SK-N-SH treated with all-trans-retinoic acid at 6 μM for 48 hours (cell line): Measurements from ENCODE around the gene SYTL5.

Source experiments
- ATAC-seq: fragments of 200-7000 bp; cut with Tn5 transposase; 3 replicates; pipeline ENCODE4 v1.9.1; 2020; ENCODE audit warnings: mild to moderate bottlenecking, moderate library complexity
- ARNTL ChIP-seq: fragments of 450-650 bp; formaldehyde crosslinking; IDR thresholded peaks from 2 replicates; pipeline ENCODE4 v1.5.0; 2020; ENCODE audit warnings: low read depth, mild to moderate bottlenecking, moderate library complexity, borderline replicate concordance
- BACH2 ChIP-seq: fragments of 250-450 bp; sonication (Bioruptor Pico); IDR thresholded peaks from 2 replicates; pipeline ENCODE4 v1.9.0; 2021; ENCODE audit warnings: mild to moderate bottlenecking, borderline replicate concordance
- CSDC2 ChIP-seq: fragments of 250-450 bp; sonication (Bioruptor Pico); IDR thresholded peaks from 2 replicates; pipeline ENCODE4 v1.5.0; 2020; ENCODE audit warnings: mild to moderate bottlenecking, moderate library complexity
- ESRRG ChIP-seq: fragments of 250-450 bp; sonication (Bioruptor Pico); IDR thresholded peaks from 2 replicates; pipeline ENCODE4 v1.6.1; 2021; ENCODE audit warnings: mild to moderate bottlenecking
- GLIS3 ChIP-seq: fragments of 250-450 bp; sonication (Bioruptor Pico); IDR thresholded peaks from 2 replicates; pipeline ENCODE4 v1.5.0; 2020; ENCODE audit warnings: mild to moderate bottlenecking, moderate library complexity
- ISL1 ChIP-seq: fragments of 250-450 bp; sonication (Bioruptor Pico); IDR thresholded peaks from 2 replicates; pipeline ENCODE4 v2.1.2; 2022; ENCODE audit warnings: mild to moderate bottlenecking, moderate library complexity
- OSR1 ChIP-seq: fragments of 250-450 bp; sonication (Bioruptor Pico); IDR thresholded peaks from 2 replicates; pipeline ENCODE4 v1.8.0; 2022; ENCODE audit warnings: moderate library complexity, mild to moderate bottlenecking, inconsistent platforms
- PPARA ChIP-seq: fragments of 250-450 bp; sonication (Bioruptor Pico); IDR thresholded peaks from 2 replicates; pipeline ENCODE4 v1.5.0; 2020; ENCODE audit warnings: mild to moderate bottlenecking, borderline replicate concordance
- RARB ChIP-seq: fragments of 250-450 bp; sonication (Bioruptor Pico); IDR thresholded peaks from 2 replicates; pipeline ENCODE4 v1.8.0; 2021; ENCODE audit warnings: mild to moderate bottlenecking, moderate library complexity
- SNAI2 ChIP-seq: fragments of 250-450 bp; sonication (Bioruptor Pico); IDR thresholded peaks from 2 replicates; pipeline ENCODE4 v1.5.0; 2020; ENCODE audit warnings: mild to moderate bottlenecking, moderate library complexity
- TCF4 ChIP-seq: fragments of 250-450 bp; sonication (Bioruptor Pico); IDR thresholded peaks from 2 replicates; pipeline ENCODE4 v1.8.0; 2021; ENCODE audit warnings: mild to moderate bottlenecking, moderate library complexity, borderline replicate concordance
- TOX ChIP-seq: fragments of 250-450 bp; sonication (Bioruptor Pico); IDR thresholded peaks from 2 replicates; pipeline ENCODE4 v1.8.0; 2021; ENCODE audit warnings: mild to moderate bottlenecking, moderate library complexity, borderline replicate concordance
- ZC3H10 ChIP-seq: fragments of 250-450 bp; sonication (Bioruptor Pico); IDR thresholded peaks from 2 replicates; pipeline ENCODE4 v1.5.1; 2021; ENCODE audit warnings: mild to moderate bottlenecking, moderate library complexity
- ZNF565 ChIP-seq: fragments of 450-650 bp; formaldehyde crosslinking; conservative IDR thresholded peaks from 2 replicates; pipeline ENCODE4 v1.5.0; 2020; ENCODE audit warnings: low read depth, mild to moderate bottlenecking, moderate library complexity
- ZNF70 ChIP-seq: fragments of 450-650 bp; formaldehyde crosslinking; IDR thresholded peaks from 2 replicates; pipeline ENCODE4 v1.5.0; 2020; ENCODE audit warnings: mild to moderate bottlenecking, moderate library complexity
- ZNF8 ChIP-seq: fragments of 450-650 bp; formaldehyde crosslinking; IDR thresholded peaks from 2 replicates; pipeline ENCODE4 v1.5.0; 2020; ENCODE audit warnings: mild to moderate bottlenecking, moderate library complexity
- TF ChIP-seq, protein P1 (sequence below): fragments of 250-450 bp; sonication (Bioruptor Pico); IDR thresholded peaks from 2 replicates; pipeline ENCODE4 v1.8.0; 2021; ENCODE audit warnings: low read depth, mild to moderate bottlenecking, moderate library complexity, borderline replicate concordance
- TF ChIP-seq, protein P2 (sequence below): fragments of 250-450 bp; sonication (Bioruptor Pico); IDR thresholded peaks from 2 replicates; pipeline ENCODE4 v1.5.1; 2021; ENCODE audit warnings: mild to moderate bottlenecking, moderate library complexity
- TF ChIP-seq, protein P3 (sequence below): fragments of 250-450 bp; sonication (Bioruptor Pico); IDR thresholded peaks from 2 replicates; pipeline ENCODE4 v1.8.0; 2020; ENCODE audit warnings: mild to moderate bottlenecking, moderate library complexity, borderline replicate concordance

Gene SYTL5

DNA sequence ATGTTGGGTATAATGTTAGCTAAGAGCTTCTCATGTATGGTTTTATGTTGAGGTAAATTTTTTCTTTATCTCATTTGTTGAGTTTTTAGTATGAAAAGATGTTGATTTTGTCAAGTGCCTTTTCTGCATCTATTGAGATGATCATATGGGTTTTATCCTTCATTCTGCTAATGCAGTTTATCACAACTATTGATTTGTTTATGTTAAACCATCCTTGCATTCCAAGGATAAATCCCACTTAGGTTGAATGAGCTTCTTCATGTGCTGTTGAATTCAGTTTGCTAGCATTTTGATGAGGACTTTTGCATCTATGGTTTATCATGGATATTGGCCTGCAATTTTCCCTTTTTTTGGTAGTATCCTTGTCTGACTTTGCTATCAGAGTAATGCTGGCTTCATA is 93.3 kb downstream of the SYTL5 start (continued):
- TF ChIP-seq, protein P1, sequence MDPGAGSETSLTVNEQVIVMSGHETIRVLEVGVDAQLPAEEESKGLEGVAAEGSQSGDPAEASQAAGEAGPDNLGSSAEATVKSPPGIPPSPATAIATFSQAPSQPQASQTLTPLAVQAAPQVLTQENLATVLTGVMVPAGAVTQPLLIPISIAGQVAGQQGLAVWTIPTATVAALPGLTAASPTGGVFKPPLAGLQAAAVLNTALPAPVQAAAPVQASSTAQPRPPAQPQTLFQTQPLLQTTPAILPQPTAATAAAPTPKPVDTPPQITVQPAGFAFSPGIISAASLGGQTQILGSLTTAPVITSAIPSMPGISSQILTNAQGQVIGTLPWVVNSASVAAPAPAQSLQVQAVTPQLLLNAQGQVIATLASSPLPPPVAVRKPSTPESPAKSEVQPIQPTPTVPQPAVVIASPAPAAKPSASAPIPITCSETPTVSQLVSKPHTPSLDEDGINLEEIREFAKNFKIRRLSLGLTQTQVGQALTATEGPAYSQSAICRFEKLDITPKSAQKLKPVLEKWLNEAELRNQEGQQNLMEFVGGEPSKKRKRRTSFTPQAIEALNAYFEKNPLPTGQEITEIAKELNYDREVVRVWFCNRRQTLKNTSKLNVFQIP (CRISPR knock-in tag), result no peak
- TF ChIP-seq TCF4 (CRISPR knock-in tag) (no peak), OSR1 (CRISPR knock-in tag) (no peak)

DNA sequence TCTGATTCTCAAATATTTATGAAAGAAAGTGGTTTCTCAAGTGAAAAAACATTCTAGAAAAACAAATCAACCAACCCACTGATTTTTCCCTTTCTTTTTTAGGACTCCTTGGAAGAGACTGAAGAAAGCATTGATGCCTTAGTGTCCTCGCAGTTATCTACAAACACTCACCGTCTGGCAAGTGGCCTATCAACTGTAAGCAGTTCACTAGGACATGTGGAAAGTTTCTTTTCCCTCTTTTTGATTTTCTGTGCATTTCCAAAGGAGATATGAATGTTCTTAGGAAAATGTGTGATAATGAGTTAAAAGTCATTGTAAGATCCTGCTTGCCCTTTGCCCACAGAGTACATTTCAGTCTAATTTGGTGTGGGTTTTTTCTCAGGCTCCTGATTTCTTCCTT is 95.9 kb downstream of the SYTL5 start:
- ATAC-seq, result no peak
- TF ChIP-seq, protein P2, sequence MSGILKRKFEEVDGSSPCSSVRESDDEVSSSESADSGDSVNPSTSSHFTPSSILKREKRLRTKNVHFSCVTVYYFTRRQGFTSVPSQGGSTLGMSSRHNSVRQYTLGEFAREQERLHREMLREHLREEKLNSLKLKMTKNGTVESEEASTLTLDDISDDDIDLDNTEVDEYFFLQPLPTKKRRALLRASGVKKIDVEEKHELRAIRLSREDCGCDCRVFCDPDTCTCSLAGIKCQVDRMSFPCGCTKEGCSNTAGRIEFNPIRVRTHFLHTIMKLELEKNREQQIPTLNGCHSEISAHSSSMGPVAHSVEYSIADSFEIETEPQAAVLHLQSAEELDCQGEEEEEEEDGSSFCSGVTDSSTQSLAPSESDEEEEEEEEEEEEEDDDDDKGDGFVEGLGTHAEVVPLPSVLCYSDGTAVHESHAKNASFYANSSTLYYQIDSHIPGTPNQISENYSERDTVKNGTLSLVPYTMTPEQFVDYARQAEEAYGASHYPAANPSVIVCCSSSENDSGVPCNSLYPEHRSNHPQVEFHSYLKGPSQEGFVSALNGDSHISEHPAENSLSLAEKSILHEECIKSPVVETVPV (CRISPR knock-in tag), result no peak
- TF ChIP-seq SNAI2 (CRISPR knock-in tag) (no peak), OSR1 (CRISPR knock-in tag) (no peak), ARNTL (no peak)

DNA sequence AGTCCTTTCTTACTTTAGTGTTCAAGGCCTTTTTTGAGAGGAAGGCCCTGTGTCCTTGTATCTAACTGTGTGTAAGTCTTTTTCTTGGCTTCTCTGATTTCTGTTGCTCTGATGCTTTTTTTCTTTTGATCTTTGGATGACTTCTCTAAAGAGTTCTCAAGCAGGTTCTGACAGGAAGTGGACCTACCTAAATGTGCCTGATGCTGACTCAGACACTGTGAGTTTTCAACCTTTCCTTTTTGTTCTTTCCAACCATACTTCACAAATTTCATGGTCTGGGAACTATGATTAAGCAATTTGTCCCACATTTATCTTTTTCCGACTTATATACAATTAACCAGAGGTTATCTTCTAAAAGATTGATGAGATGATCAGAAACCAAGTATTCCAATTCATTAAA is 96.5 kb downstream of the SYTL5 start:
- ATAC-seq, result no peak
- TF ChIP-seq PPARA (CRISPR knock-in tag) (no peak), ARNTL (no peak), ZC3H10 (no peak), ESRRG (CRISPR knock-in tag) (no peak), TCF4 (CRISPR knock-in tag) (no peak), ZNF565 (CRISPR knock-in tag) (no peak)
- TF ChIP-seq, protein P3, sequence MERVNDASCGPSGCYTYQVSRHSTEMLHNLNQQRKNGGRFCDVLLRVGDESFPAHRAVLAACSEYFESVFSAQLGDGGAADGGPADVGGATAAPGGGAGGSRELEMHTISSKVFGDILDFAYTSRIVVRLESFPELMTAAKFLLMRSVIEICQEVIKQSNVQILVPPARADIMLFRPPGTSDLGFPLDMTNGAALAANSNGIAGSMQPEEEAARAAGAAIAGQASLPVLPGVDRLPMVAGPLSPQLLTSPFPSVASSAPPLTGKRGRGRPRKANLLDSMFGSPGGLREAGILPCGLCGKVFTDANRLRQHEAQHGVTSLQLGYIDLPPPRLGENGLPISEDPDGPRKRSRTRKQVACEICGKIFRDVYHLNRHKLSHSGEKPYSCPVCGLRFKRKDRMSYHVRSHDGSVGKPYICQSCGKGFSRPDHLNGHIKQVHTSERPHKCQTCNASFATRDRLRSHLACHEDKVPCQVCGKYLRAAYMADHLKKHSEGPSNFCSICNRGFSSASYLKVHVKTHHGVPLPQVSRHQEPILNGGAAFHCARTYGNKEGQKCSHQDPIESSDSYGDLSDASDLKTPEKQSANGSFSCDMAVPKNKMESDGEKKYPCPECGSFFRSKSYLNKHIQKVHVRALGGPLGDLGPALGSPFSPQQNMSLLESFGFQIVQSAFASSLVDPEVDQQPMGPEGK, result no peak
- TF ChIP-seq, protein P1 (CRISPR knock-in tag), result no peak

DNA sequence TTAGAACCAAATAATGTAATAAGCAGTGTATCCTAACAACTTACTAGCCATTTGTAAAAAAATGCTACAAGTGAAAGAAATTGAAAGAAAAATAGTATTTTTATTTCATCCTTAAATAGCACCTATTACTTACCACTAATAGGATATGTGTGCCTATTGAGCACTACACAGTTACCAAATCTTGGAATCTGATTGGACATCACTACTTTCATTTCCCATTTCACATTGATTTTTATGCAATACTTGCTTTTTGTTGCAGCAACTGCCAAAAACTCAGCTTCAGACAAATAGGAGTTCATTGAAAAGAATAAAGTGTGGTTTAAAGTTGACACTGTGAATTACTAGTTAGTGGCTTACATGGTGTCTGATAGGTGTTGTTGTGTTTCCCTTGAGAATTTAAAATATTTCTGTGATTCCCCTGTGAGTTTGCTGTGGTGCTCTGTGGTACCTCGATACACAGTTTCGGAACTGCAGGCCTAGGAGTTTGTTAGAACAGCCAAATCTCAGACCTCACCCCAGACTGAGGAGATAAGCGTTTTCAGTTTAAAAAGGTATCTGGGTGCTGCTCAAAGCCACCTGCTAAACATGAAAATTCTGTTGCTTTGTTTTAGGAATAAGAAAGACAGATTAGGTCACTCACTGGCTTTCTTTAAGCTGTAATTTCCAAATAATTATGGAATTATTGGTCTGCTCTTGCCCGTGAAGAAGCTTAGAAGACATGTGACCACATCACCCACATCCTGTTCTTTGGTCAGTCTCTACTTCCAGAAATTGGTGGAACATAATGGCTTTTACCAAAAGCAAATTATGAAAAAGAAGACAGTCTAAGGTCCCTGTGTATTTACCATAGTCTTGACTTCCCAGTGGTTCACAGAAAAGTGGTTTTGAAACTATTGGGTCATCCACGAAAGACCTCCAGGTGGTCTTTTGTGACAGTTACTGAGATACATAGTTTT is 97.8 kb downstream of the SYTL5 start:
- TF ChIP-seq ZNF8 (no peak), CSDC2 (CRISPR knock-in tag) (no peak), RARB (CRISPR knock-in tag) (no peak), SNAI2 (CRISPR knock-in tag) (no peak), ARNTL (no peak), TOX (CRISPR knock-in tag) (no peak), GLIS3 (no peak), ISL1 (no peak), ZNF70 (no peak), ESRRG (CRISPR knock-in tag) (no peak), PPARA (CRISPR knock-in tag) (no peak), ZNF565 (CRISPR knock-in tag) (no peak), BACH2 (CRISPR knock-in tag) (no peak)
- TF ChIP-seq, protein P1 (CRISPR knock-in tag), result no peak
- TF ChIP-seq, protein P2 (CRISPR knock-in tag), result no peak
- TF ChIP-seq, all 23 proteins: peak for 0
- ATAC-seq, result no peak
